Brain microvascular endothelial cell (primary cell): Measurements from ENCODE around the gene ZNF865.

Experiments used
- DNase-seq: peaks from one replicate; pipeline ENCODE4 v3.0.0-alpha.2; 2020
- H3K27ac ChIP-seq: fragments of 250-450 bp; sonication (Bioruptor Pico); 2 replicates; pipeline ENCODE4 v1.5.1; 2020; ENCODE audit warnings: mild to moderate bottlenecking, moderate library complexity
- H3K27me3 ChIP-seq: fragments of 250-450 bp; sonication (Bioruptor Pico); replicated peaks from 2 replicates; pipeline ENCODE4 v1.5.1; 2020; ENCODE audit warnings: mild to moderate bottlenecking
- H3K36me3 ChIP-seq: fragments of 250-450 bp; sonication (Bioruptor Pico); replicated peaks from 2 replicates; pipeline ENCODE4 v1.5.1; 2020; ENCODE audit warnings: mild to moderate bottlenecking
- H3K4me3 ChIP-seq: 2 replicates; pipeline ENCODE4 v1.5.1; 2011; ENCODE audit warnings: low read depth, mild to moderate bottlenecking, control low read depth, low read length, moderate library complexity
- CTCF ChIP-seq: IDR thresholded peaks from 2 replicates; pipeline ENCODE4 v1.5.1; 2011; ENCODE audit warnings: low read depth, mild to moderate bottlenecking, moderate library complexity, low read length, control low read depth, inconsistent platforms; ENCODE audit errors: missing control alignments
- in situ Hi-C: cut with HindIII; loops from 2 replicates; pipeline ENCODE4 v1.10.0; 2017; ENCODE audit warnings: low sequenced_read_pairs, low pct_ligation_motif_present

The ZNF865 gene

GRCh38 chr19:55636723-55637122 is 31.3 kb downstream of the ZNF865 start:
- no peak for TF ChIP-seq CTCF
- Histone ChIP-seq H3K27ac (no peak overlapping the region), H3K27me3 (no peaks in the 10 kb centered on the region), H3K4me3 (no peak overlapping the region), H3K36me3 (no peaks in the 10 kb centered on the region)
- in situ Hi-C loops = no loop called here
- no peak for DNase-seq

- Histone ChIP-seq H3K27me3 (no peaks in the 10 kb centered on the region), H3K36me3 (no peaks in the 10 kb centered on the region), H3K27ac (no peak overlapping the region), H3K4me3 (no peak overlapping the region)
- DNase-seq = no peak
- in situ Hi-C loops = no loop called here
- no peak for TF ChIP-seq CTCF
These were observed 32.1 kb downstream of the ZNF865 start for GRCh38 chr19:55637534-55637933.

- no peak overlapping the region for H3K27ac ChIP-seq
- H3K4me3 ChIP-seq = no peak overlapping the region
- peak; percentile 72 for TF ChIP-seq CTCF
- H3K36me3 ChIP-seq = no peaks in the 10 kb centered on the region
- no peak for DNase-seq
- no peaks in the 10 kb centered on the region for H3K27me3 ChIP-seq
- in situ Hi-C loops = no loop called here
These were observed 33.5 kb downstream of the ZNF865 start for GRCh38 chr19:55638864-55639359.

- Histone ChIP-seq H3K36me3 (peaks cover 3% of the 10 kb centered on the region), H3K4me3 (peak overlapping the region; percentile 80), H3K27ac (peak overlapping the region; percentile 82), H3K27me3 (no peaks in the 10 kb centered on the region)
- in situ Hi-C loops = no loop called here
- TF ChIP-seq CTCF = peak; percentile 53
- peak; percentile 53 for DNase-seq
These were observed 34.7 kb downstream of the ZNF865 start for GRCh38 chr19:55640043-55640576.

GRCh38 chr19:55640577-55641425 is 35.4 kb downstream of the ZNF865 start, which contains the start of gene ZNF580:
TSS of gene ZNF580 (plus strand) at chr19:55641002. CDS start at chr19:55642509, 1,507 bp downstream.
- H3K27ac ChIP-seq = peak within 1 kb of the TSS; percentile 82
- peak within 1 kb of the TSS; percentile 80 for H3K4me3 ChIP-seq
- TF ChIP-seq CTCF = no peak
- in situ Hi-C loops = no loop called here
- peak; percentile 75 for DNase-seq
- H3K36me3 ChIP-seq = peaks cover 8% of the 10 kb centered on the region
- H3K27me3 ChIP-seq = no peaks in the 10 kb centered on the region
